Kasumi-1 (cell line): Measurements from ENCODE around the gene GOLGA8M.
"Not testable (repeated sequence)": the region's sequence is repeated elsewhere in the genome, so short reads cannot be mapped to it uniquely, and the experiment has no call there.

Experiments
- DNase-seq, 2 experiments: peaks; one replicate each; lab custom pipeline; 2025; lab: John Stamatoyannopoulos, UW

Gene GOLGA8M, protein sequence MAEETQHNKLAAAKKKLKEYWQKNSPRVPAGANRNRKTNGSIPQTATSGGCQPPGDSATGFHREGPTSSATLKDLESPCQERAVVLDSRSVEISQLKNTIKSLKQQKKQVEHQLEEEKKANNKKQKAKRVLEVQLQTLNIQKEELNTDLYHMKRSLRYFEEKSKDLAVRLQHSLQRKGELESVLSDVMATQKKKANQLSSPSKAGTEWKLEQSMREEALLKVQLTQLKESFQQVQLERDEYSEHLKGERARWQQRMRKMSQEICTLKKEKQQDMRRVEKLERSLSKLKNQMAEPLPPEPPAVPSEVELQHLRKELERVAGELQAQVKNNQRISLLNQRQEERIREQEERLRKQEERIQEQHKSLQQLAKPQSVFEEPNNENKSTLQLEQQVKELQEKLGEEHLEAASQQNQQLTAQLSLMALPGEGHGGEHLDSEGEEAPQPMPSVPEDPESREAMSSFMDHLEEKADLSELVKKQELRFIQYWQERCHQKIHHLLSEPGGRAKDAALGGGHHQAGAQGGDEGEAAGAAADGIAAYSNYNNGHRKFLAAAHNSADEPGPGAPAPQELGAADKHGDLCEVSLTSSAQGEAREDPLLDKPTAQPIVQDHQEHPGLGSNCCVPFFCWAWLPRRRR

DNA sequence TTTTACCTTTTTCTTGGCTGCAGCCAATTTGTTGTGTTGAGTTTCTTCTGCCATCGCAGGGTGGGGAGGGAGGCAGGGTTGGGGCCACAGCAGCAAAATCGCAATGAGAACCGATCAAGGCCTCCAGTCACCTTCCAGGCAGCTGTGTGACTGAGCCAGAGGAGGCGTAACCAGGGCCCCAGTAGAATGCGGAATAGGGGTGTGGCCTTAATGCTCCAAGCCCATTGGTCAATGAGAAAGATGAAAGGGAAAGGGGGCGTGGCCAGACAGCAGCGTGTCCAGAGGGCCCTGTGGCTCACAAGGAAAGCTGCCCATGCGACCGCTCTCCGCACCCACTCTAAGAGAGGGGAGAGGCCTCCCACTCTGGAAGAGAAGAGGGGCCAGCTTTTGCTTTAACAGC lies at the start of gene GOLGA8M:
Gene GOLGA8M, minus strand, starts transcription at position 152 of the 400 bp plus-strand sequence. Its CDS starts 98 bp downstream, at position 54.
- DNase-seq: not testable (repeated sequence)

DNA sequence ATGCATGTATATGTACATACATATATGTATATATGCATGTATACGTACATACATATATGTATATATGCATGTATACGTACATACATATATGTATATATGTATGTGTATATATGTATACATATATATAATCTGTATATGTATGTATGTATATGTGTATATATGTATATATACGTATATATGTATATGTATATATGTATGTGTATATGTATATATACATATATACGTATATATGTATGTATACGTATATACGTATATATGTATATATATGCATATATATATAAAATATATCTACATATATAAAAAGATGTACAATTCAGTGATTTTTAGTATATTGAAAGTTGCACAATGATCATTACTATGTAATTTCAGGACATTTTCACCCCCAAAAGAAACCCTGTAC lies 30.7 kb upstream of the GOLGA8M start:
- not testable (repeated sequence) for DNase-seq

DNA sequence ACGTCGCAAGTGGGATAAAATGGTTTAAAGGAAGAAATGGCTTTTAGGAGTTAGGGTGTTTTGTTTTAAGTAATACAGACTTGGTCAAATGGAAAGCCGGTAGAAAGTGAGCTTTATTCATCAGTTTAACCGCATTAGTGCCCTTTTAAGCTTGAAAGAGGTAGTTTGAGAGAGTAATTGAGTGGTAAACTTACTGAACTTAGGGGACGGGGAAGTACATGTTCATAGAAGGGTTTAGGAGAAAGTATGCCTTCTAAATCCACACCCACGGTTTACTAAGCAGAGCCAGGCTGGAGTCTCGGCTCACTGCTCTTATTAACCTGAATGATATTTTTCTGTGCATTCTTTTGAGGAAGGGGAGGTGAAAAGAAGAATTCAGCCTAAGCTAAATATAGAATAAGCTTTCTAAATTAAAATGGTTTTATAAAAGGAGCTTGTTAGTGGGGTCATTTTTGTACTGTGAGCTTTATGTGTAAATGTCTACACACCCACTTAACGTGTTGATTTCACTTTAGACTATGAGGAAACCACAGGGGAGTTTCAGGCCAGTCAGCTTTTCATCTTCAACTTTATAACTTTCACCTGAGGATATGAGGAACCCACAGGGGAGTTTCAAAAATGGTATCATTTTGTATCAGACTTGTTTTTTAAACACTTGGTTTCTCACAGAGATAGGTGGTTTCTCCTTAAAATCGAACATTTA lies 26.5 kb upstream of the GOLGA8M start:
- DNase-seq: not testable (repeated sequence)

DNA sequence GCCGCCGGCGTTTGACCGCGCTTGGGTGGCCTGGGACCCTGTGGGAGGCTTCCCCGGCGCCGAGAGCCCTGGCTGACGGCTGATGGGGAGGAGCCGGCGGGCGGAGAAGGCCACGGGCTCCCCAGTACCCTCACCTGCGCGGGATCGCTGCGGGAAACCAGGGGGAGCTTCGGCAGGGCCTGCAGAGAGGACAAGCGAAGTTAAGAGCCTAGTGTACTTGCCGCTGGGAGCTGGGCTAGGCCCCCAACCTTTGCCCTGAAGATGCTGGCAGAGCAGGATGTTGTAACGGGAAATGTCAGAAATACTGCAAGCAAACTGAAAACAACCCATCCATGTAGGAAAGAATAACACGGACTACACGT lies 26.0 kb upstream of the GOLGA8M start:
- DNase-seq: not testable (repeated sequence)

DNA sequence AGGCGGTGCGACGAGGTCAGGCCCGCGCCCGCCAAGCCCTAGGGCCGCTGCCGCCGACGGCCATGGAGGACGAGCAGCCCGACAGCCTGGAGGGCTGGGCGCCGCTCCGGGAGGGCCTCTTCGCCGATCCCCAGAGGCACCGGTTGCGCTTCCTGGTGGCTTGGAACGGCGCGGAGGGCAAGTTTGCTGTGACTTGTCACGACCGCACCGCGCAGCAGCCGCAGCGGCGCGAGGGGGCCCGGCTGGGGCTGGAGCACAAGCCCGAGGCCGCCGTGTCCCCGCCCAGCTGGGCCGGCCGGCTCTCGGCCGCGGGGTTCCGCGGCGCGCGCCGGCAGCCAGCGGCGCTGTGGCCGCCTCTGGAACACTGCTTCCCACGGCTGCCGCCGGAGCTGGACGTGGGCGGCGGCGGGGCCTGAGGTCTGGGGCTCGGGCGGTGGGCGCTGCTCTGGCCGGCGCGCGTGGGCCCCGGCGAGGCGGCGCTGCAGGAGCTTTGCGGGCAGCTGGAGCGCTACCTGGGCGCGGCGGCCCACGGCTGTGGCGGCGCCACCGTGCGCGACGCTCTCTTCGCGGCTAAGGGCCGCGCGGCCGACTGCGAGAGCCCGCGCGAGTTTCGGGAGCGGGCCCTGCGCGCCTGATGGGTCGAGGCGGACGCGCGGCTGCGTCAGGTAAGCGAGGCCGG lies 25.4 kb upstream of the GOLGA8M start:
- DNase-seq: not testable (repeated sequence)

DNA sequence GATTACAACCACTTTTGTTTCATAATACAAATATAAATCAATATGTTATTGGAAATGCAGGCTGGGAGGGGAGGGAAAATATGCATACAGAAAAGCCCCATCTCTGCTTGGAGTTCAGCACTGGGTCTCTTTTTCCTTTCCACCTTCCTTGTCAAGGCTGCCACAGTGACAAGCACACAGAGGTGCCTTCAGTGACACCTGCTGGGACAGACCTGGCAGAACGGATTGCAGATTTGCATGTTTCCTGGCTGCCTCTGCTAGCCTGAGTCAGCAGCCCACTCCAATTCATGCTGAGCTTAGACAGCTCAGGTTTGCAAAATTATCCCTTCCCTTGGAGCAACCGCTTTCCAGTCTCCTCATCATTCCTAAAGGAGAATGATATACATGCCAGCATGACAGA lies 15.8 kb upstream of the GOLGA8M start:
- not testable (repeated sequence) for DNase-seq

DNA sequence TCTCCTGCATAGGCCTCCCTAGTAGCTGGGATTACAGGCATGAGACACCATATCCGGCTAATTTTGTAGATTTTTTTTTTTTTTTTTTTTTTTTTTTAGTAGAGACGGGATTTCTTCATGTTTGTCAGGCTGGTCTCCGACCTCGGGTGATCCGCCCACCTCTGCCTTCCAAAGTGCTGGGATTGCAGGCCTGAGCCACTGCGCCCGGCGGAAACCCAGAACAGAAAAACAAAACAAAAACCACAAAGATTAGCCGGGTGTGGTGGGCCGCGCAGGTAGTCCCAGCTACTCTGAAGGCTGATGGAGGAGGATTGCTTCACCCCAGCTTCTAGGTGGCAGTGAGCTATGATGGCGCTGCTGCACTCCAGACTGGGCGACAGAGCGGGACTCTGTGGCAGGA lies 14.8 kb upstream of the GOLGA8M start:
- not testable (repeated sequence) for DNase-seq

DNA sequence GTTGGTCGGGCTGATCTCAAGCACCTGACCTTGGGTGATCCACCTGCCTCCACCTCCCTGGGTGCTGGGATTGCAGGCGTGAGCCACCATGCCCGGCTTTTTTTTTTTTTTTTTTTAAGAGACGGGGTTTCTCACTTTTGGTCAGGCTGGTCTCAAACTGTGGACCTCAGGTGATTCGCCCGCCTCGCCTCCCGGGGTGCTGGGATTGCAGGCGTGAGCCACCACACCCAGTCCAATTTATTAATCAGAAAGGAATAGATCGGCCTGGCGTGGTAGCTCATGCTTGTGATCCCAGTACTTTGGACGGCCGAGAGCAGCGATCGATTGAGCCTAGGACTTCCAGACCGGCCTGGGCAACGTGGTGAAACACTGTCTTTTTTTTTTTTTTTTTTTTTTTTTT lies 13.9 kb upstream of the GOLGA8M start:
- DNase-seq: no peak

DNA sequence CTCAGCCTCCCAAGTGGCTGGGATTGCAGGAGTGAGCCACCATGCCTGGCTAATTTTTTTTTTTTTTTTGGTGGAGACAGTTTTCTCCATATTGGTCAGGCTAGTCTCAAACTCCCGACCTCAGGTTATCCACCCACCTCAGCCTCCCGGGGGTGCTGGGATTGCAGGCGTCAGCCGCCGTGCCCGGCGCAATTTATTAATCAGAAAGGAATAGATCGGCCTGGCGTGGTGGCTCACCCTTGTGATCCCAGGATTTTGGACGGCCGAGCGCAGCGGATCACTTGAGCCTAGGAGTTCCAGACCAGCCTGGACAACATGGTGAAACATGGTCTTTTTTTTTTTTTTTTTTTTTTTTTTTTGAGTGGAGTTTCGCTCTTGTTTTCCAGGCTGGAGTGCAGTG lies 13.3 kb upstream of the GOLGA8M start:
- DNase-seq: no peak

DNA sequence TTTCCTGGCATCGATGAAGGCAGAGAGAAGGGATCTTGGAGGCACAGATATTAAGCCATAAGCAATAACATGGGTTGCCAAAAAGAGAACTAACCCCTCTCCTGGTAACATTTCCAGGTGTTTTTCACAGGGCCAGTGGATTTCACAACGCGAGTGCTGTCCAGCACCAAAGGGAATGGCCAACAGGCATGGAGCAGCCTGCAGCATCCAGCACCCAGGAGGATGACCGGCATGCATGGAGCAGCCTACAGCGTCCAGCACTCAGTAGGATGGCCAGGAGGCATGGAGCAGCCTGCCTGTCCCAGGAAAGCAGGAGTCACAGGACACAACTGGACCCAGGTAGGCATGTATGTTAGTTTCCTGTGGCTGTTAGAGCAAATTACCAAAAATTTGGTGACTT lies 11.8 kb upstream of the GOLGA8M start:
- not testable (repeated sequence) for DNase-seq

DNA sequence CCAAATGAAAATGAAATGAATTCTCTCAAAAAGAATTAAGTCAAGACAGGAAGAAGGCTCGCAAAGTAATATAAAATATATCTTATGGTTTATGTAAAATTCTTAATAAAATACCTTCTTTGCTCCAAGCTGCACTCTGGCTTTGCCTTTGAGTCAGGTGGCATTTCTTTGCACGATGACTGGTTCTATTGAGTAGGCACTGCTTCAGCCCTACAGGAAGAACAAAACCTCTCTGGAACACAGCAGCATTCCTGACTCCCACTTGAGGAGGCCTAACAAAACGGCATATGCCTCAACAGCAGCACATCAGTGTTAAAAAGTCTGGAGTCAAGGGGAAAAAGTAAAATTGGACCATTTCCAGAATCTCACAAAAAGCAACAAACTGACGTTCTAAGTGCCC lies 7.4 kb upstream of the GOLGA8M start:
- not testable (repeated sequence) for DNase-seq

DNA sequence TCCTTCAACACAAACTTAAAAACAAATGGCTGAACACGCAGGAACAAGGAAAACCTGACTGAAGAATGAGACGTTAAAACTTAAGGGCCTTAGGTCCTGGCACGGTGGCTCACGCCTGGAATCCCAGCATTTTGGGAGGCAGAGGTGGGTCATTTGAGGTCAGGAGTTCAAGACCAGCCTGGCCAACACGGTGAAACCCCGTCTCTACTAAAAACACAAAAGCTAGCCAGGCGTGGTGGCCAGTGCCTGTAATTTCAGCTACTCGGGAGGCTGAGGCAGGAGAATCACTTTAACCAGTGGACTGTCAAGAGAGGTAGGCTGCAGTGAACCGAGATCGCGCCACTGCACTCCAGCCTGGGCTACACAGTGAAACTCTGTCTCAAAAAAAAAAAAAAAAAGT lies 6.4 kb upstream of the GOLGA8M start:
- not testable (repeated sequence) for DNase-seq

DNA sequence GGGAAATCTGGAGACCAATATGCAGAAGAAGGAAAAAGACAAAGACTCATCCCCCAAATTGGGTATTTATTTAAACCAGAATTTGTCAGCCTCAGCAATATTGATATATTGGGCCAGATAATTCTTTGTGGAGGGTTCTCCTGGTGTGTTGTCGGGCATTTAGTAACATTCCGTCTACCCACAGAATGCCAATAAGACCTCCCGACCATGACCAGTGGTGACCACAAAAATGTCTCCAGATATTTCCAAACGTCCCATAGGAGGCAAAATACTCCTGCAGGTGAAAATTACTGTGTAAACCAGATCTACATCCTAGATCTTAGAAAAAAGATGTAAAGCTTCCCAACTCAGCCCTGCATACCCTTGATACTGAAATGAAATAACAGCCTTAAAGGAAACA lies 2.0 kb upstream of the GOLGA8M start:
- DNase-seq: not testable (repeated sequence)

DNA sequence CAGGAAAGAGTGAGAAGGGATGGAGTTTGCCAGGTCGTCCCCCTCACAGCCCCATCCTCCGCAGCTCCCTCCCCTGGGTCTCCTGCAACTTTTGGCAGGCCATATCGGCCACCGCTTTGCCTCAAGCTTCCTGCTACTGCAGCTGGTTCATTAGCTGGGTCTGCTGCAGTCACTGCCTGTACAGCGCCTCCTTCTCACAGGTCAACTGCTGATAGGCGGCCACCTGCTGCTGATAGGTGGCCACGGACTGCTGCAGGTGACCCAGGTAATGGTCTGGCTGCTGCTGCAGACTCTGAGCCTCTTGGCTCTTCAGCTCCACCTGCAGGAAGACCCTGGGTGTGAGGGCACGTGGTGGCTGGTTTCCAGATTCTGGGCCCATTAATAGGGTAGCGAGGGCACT lies 8.3 kb downstream of the GOLGA8M start:
- DNase-seq: not testable (repeated sequence)

DNA sequence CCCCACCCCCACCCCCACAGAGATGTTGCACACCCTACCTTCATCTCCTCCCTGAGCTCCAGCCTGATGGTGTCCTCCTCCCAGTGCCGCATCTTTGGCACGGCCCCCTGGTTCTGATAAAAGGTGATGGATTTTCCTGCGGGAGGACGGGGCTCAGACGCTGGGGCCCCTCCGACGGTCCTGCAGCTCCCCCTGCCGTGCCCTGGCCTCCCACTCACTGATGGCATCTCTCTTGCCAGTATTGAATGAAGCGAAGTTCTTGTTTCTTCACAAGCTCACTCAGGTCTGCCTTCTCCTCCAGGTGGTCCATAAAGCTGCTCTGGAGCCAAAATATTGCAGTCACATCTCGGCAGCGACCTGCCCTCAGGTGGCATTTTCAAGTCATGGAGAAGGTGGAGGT lies 9.8 kb downstream of the GOLGA8M start:
- DNase-seq: not testable (repeated sequence)

DNA sequence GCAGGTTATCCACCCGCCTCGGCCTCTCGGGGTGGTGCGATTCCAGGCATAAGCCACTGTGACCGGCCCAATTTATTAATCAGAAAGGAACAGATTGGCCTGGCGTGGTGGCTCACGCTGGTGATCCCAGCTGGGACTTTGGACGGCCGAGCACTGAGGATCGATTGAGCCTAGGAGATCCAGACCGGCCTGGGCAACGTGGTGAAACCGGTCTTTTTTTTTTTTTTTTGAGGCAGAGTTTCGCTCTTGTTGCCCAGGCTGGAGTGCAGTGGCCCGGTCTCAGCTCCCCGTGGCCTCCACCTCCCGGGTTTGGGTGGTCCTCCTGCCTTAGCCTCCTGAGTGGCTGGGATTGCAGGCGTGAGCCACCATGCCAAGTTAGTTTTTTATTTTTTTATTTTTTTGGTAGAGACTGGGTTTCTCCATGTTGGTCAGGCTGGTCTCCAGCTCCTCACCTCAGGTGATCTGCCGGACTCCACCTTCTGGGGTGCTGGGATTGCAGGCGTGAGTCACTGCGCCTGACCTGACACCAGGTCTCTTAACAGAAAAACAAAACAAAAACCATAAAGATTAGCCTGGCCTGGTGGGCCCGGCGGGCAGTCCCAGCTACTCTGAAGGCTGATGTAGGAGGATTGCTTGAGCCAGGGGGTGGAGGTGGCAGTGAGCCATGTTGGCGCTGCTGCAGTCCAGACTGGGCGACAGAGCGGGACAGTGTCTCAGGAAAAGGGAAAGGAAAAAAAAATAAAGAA lies 18.0 kb downstream of the GOLGA8M start:
- DNase-seq: not testable (repeated sequence)

DNA sequence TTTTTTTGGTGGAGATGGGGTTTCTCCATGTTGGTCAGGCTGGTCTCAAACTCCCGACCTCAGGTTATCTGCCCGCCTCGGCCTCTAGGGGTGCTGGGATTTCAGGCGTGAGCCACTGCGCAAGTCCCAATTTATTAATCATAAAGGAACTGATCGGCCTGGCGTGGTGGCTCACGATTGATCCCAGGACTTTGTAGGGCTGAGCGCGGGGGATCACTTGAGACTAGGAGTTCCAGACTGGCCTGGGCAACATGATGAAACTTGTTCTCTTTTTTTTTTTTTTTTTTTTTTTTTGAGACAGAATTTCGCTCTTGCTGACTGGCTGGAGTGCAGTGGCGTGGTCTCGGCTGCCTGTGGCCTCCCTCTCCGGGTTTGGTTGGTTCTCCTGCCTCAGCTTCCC lies 19.2 kb downstream of the GOLGA8M start:
- DNase-seq: not testable (repeated sequence)

DNA sequence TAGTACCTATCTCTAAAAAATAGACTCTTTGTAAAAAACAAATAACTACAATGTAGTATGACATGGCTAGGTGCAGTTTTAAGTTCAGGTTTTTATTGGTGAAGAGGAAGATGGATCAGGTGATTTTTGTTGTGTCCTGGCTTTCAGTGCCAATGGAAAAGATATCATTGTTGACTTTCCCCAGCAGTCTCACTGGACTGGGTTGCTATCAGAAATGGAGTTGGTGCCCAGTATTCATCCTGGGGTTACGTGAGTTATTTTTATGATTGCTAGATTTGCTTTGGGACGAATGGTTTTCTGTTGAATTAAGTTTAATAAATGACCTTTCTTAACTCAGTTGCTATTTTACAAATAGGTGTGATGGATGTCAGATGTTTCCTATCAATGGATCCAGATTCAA lies 38.7 kb downstream of the GOLGA8M start:
- not testable (repeated sequence) for DNase-seq

DNA sequence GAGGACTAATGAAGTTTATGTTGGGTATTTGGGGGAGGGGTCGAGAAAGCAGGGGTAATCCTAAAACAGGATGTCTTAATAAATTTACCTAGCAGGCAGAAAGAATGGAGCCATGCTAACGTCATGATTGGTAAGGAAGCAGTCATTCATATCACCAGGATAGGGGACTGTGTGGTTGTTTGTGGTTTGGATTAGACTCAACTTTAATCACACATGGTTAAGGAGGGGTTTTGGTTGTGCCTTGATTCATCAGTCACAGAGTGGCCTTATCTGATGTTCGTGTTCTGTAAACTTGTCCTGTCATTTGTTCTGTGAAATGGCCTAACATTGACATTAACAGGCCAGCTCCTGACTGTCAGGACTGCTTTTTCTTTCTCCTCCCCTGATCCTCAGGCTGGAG lies 40.1 kb downstream of the GOLGA8M start:
- not testable (repeated sequence) for DNase-seq

DNA sequence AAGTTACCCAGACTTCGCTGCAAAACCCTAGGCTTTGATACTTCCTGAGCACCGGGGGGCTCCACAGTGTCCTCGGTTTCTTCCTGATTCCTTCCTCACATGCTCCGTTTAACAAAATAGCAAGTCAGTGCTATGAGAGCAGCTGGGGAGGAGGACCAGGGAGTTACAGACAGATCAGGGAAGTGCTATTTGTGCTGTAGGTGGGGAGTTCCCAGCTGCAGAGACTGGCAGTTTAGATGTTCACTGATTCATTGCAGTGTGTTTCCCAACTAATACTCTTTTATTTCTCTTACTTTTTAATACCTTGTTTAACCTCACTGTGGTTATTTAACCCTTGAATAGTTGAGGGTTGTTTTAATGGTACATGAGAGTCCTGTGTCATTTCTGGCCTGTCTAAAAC lies 45.8 kb downstream of the GOLGA8M start:
- DNase-seq: not testable (repeated sequence)

DNA sequence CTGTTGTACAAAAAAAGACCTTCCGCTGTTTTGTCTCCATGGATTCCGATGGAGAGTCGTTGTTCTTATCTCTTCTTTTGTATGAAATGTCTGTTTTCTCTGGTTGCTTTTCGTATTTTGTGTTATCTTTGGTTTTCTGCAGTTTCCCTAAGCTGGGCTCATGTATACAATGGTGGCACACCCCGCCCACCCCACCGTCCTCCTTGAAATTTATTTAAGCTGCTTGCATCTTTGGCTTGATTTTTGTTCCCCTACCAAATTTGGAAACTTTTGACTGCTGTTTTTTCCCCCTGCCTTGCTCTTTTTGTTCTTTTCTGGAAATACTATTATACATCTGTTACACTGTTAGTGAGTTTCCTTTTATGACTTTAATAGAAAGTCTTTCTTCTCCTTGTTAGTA lies 47.6 kb downstream of the GOLGA8M start:
- DNase-seq: not testable (repeated sequence)
